Measurements from ENCODE around the gene SLC2A6. TPM values are rescaled to one million over a fixed set of nuclear protein-coding genes. Genes with fewer than 3 reads are reported as not detected.

The SLC2A6 gene
- total RNA-seq, 6 experiments from 2014 or later: 9.4 to 12.6 (median 11.3) TPM

- no peak for DNase-seq
- H3K9me3 Mint-ChIP-seq: no peaks in the 10 kb centered on the region
- H3K27ac Mint-ChIP-seq: no peak overlapping the region
- H3K36me3 Mint-ChIP-seq (ENCODE audit: low read depth): no peaks in the 10 kb centered on the region
- H3K4me3 Mint-ChIP-seq: no peak overlapping the region
- H3K27me3 Mint-ChIP-seq (ENCODE audit: insufficient read depth): peaks cover 55% of the 10 kb centered on the region
- TF ChIP-seq, protein P1, sequence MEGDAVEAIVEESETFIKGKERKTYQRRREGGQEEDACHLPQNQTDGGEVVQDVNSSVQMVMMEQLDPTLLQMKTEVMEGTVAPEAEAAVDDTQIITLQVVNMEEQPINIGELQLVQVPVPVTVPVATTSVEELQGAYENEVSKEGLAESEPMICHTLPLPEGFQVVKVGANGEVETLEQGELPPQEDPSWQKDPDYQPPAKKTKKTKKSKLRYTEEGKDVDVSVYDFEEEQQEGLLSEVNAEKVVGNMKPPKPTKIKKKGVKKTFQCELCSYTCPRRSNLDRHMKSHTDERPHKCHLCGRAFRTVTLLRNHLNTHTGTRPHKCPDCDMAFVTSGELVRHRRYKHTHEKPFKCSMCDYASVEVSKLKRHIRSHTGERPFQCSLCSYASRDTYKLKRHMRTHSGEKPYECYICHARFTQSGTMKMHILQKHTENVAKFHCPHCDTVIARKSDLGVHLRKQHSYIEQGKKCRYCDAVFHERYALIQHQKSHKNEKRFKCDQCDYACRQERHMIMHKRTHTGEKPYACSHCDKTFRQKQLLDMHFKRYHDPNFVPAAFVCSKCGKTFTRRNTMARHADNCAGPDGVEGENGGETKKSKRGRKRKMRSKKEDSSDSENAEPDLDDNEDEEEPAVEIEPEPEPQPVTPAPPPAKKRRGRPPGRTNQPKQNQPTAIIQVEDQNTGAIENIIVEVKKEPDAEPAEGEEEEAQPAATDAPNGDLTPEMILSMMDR (IDR thresholded peaks at IDR 0.05): no peak
- no peaks in the 10 kb centered on the region for H3K4me1 Mint-ChIP-seq (ENCODE audit: low read depth)
These were observed 41.4 kb upstream of the SLC2A6 start for GRCh38 chr9:133520121-133520835.

DNA sequence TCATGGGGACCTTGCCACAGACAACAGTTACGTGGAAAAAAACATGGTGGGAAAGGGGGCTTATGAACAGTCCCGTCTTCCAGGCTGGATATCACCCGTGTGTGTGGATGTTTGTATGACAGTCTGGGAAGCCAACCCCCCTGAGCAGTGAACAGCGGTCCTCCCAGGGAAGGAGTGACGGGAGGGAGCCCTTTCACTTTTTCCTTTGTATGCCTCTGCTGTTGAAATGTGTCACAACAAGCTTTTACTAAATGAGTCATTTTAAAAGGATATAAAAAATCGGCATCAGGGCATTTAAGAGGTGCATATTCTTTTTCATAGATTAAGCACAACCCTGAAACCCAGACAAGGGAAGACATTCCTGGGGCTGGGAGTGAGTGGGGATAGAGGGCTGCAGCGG, 40.8 kb upstream of the SLC2A6 start:
- Mint-ChIP-seq H3K27me3 (ENCODE audit: insufficient read depth) (peaks cover 54% of the 10 kb centered on the region), H3K4me1 (ENCODE audit: low read depth) (no peaks in the 10 kb centered on the region), H3K9me3 (no peaks in the 10 kb centered on the region), H3K27ac (no peak overlapping the region), H3K36me3 (ENCODE audit: low read depth) (no peaks in the 10 kb centered on the region), H3K4me3 (no peak overlapping the region)
- TF ChIP-seq, protein P1 (IDR thresholded peaks at IDR 0.05): no peak
- no peak for DNase-seq

- Mint-ChIP-seq H3K4me1 (ENCODE audit: low read depth) (no peaks in the 10 kb centered on the region), H3K36me3 (ENCODE audit: low read depth) (no peaks in the 10 kb centered on the region), H3K9me3 (no peaks in the 10 kb centered on the region), H3K27me3 (ENCODE audit: insufficient read depth) (peaks cover 47% of the 10 kb centered on the region), H3K4me3 (no peak overlapping the region), H3K27ac (no peak overlapping the region)
- no peak for DNase-seq
- TF ChIP-seq, protein P1 (IDR thresholded peaks at IDR 0.05): no peak
These were observed 40.0 kb upstream of the SLC2A6 start for GRCh38 chr9:133518706-133519449.

DNA sequence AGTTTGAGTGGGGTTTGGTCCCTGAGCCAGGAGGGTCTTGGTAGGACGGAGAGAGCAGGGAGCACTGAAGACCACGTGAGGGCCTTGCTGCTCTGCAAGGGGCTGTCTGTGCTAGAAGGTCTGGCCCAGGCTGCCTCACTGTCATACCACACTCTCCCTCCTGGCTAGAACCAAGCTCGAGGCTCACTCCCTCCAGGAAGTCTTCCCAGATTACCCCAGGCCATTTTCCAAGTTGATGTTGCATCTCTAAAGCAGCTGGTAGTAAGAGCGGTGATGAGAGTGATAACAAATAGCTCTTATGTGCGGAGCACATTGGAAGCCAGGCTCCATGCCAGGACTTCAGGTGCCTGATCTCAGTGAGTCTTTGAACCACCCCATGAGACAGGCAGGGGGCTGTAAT, 39.3 kb upstream of the SLC2A6 start:
- Mint-ChIP-seq H3K27ac (no peak overlapping the region), H3K4me3 (no peak overlapping the region), H3K27me3 (ENCODE audit: insufficient read depth) (peaks cover 41% of the 10 kb centered on the region), H3K36me3 (ENCODE audit: low read depth) (no peaks in the 10 kb centered on the region), H3K4me1 (ENCODE audit: low read depth) (no peaks in the 10 kb centered on the region), H3K9me3 (no peaks in the 10 kb centered on the region)
- TF ChIP-seq, protein P1 (IDR thresholded peaks at IDR 0.05): no peak
- DNase-seq: no peak

DNA sequence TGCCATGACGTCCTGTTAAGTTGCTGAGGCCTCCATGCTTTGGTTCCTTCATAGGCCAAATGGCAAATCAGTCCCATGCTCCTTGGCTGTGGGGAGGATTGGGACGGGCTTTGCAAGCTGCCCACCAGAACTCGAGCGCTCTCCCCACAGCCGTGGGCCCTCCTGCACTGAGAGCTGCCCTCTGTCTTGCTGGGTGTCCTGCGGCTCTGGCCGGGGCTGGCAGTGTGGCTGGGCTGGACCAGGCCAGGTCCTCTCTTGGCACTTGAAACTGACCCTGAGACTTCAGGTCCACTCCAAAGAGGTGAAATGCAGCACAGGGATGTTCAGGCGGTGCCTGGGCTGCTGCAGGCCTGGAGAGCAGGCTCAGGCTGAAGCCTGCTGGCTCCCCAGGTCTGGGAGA, 38.8 kb upstream of the SLC2A6 start:
- Mint-ChIP-seq H3K27me3 (ENCODE audit: insufficient read depth) (peaks cover 36% of the 10 kb centered on the region), H3K9me3 (no peaks in the 10 kb centered on the region), H3K4me1 (ENCODE audit: low read depth) (no peaks in the 10 kb centered on the region), H3K4me3 (no peak overlapping the region), H3K27ac (no peak overlapping the region), H3K36me3 (ENCODE audit: low read depth) (no peaks in the 10 kb centered on the region)
- no peak for DNase-seq
- TF ChIP-seq, protein P1 (IDR thresholded peaks at IDR 0.05): no peak

Measured in HFFc6 (cell line).